ENCODE data around the gene CST9L.

Gene CST9L

GRCh38 chr20:23542801-23543200 is 25.5 kb downstream of the CST9L start:
- no peak for DNase-seq

- no peak for DNase-seq
Measured at GRCh38 chr20:23541776-23542175, 26.5 kb downstream of the CST9L start.

GRCh38 chr20:23541330-23541729 is 27.0 kb downstream of the CST9L start:
- no peak for DNase-seq

- DNase-seq, result no peak
Measured at GRCh38 chr20:23540624-23541023, 27.7 kb downstream of the CST9L start.

GRCh38 chr20:23537030-23537429 is 31.3 kb downstream of the CST9L start:
- DNase-seq, result no peak

GRCh38 chr20:23536328-23536974 is 31.8 kb downstream of the CST9L start:
- DNase-seq, result no peak

- no peak for DNase-seq
Measured at GRCh38 chr20:23534801-23535593, 33.3 kb downstream of the CST9L start.

GRCh38 chr20:23533161-23533560 is 35.1 kb downstream of the CST9L start:
- no peak for DNase-seq

- DNase-seq, result no peak
Measured at GRCh38 chr20:23532533-23532932, 35.8 kb downstream of the CST9L start.

GRCh38 chr20:23530937-23531567 is 37.2 kb downstream of the CST9L start:
- no peak for DNase-seq

GRCh38 chr20:23528867-23529431 is 39.3 kb downstream of the CST9L start:
- DNase-seq, result no peak

- no peak for DNase-seq
Measured at GRCh38 chr20:23526850-23527249, 41.4 kb downstream of the CST9L start.

- no peak for DNase-seq
Measured at GRCh38 chr20:23524146-23524545, 44.1 kb downstream of the CST9L start.

- DNase-seq, result no peak
Measured at GRCh38 chr20:23520185-23520584, 48.1 kb downstream of the CST9L start.

- no peak for DNase-seq
Measured at GRCh38 chr20:23519556-23519955, 48.7 kb downstream of the CST9L start.

GRCh38 chr20:23517719-23518118 is 50.6 kb downstream of the CST9L start:
- DNase-seq, result no peak

GRCh38 chr20:23515250-23515939 is 52.9 kb downstream of the CST9L start:
- no peak for DNase-seq

- DNase-seq, result no peak
Measured at GRCh38 chr20:23514848-23515247, 53.4 kb downstream of the CST9L start.

Data from activated CD4-positive, alpha-beta T cell treated with anti-CD3 and anti-CD28 coated beads, Interleukin-2, amount 50 U/mL, for 4 hours (primary cell).